AG09309 (cell line): ENCODE results near the gene RBBP8NL.

ENCODE experiments used
- DNase-seq: peaks from one replicate; pipeline ENCODE4 v3.0.0-alpha.2; 2010; ENCODE audit warnings: low read depth
- H3K4me3 ChIP-seq: 2 replicates; pipeline ENCODE4 v1.5.1; 2011; ENCODE audit warnings: mild to moderate bottlenecking, low read depth, low read length, moderate library complexity; ENCODE audit not compliant: control insufficient read depth
- TF ChIP-seq, protein P1 (sequence below): IDR thresholded peaks from 2 replicates; pipeline ENCODE4 v1.5.1; 2011; ENCODE audit warnings: mild to moderate bottlenecking, low read depth, low read length, inconsistent platforms; ENCODE audit not compliant: insufficient read depth, control insufficient read depth; ENCODE audit errors: missing control alignments

Gene RBBP8NL

DNA sequence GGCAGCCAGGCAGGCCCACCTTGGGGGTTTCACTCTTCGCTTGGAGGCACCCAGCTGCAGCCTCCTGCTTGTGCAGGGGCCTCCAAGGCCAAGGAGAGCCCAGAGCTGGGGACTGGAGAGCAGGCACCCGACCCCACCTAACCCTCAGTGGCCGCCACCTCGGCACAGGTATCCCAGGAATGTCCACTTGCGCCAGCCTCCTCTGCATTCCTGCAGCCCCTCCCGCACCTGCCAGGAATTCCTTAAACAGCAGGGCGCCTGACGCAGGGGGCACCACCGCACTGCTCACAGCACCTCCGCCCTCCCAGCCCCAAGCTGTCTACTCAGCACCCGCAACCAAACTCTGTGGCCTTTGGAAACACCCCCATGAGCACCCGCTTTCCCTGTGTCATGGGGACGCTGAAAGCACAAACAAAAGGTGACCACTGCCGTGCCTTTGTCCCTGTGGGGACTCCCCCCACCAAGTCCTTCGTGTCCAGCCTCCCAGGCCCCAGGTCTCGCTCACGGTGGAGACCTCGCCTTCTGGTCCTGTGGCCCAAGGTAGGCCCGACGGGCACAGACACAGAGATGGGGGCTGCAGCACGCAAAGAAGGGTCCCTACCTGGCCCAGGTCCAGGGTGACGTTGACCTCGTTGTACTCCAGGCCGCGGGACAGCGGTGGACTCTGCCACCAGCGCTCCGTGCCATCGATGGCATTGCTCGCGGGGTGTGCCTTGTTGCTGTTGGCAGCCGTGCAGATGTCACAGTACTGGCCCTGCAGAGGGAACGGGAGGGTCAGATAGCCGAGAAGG is 65.3 kb downstream of the RBBP8NL start:
- no peak overlapping the region for H3K4me3 ChIP-seq
- no peak for DNase-seq
- TF ChIP-seq, protein P1, sequence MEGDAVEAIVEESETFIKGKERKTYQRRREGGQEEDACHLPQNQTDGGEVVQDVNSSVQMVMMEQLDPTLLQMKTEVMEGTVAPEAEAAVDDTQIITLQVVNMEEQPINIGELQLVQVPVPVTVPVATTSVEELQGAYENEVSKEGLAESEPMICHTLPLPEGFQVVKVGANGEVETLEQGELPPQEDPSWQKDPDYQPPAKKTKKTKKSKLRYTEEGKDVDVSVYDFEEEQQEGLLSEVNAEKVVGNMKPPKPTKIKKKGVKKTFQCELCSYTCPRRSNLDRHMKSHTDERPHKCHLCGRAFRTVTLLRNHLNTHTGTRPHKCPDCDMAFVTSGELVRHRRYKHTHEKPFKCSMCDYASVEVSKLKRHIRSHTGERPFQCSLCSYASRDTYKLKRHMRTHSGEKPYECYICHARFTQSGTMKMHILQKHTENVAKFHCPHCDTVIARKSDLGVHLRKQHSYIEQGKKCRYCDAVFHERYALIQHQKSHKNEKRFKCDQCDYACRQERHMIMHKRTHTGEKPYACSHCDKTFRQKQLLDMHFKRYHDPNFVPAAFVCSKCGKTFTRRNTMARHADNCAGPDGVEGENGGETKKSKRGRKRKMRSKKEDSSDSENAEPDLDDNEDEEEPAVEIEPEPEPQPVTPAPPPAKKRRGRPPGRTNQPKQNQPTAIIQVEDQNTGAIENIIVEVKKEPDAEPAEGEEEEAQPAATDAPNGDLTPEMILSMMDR = no peak

DNA sequence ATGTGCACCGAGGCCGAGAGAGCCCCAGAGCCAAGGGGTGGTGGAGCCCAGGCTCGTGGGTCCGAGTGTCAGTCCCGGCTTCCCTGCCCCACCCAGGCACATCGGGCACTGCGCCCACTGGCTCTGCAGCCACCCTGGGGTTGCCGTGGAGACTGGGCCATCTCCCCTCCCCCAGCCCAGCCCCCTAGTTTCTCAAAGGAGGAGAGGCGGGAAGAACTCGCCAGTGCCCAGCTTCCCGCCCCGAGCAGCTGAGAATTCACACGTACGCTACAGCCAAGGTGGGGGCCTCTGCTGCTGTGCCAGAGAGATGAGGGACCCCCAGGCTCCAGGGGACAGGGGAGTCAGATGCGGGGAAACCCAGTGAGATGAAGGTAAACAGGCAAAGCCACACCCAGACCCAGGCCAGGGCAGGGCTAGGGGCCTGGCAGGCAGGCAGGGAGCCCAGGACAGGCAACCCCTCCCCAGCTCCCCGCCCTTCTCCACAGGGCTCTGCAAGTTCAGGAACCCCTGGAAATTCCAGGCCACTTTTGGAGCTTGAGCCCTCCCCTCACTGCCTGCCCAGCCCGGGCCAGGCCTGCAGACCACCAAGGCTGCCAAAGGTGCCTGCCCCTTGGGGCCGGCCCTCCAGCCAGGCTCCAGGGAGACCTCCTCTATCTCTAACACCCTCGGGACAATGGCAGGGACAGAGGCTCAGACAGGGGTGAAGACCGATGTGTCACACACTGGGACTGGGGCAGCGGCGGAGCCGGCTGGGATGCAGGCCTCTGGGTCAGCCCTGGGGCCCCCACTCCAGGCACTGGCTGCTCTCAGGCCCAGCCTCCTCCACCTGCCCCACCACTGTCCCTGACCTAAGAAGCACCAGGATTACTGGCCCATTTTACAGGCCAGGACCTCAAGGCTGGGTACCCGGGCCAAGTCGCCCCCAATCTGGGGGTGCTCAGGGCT is 66.2 kb downstream of the RBBP8NL start:
- TF ChIP-seq, protein P1 = no peak
- DNase-seq = no peak
- no peak overlapping the region for H3K4me3 ChIP-seq
